GM12873 (cell line): ENCODE results near the gene B3GNT4.

ENCODE experiments used
- TF ChIP-seq, protein P1 (sequence below): IDR thresholded peaks from 2 replicates; pipeline ENCODE4 v1.5.1; 2012; ENCODE audit warnings: low read depth, mild to moderate bottlenecking, moderate library complexity, low read length, control low read depth; ENCODE audit not compliant: insufficient read depth; ENCODE audit errors: missing control alignments

Gene B3GNT4

DNA sequence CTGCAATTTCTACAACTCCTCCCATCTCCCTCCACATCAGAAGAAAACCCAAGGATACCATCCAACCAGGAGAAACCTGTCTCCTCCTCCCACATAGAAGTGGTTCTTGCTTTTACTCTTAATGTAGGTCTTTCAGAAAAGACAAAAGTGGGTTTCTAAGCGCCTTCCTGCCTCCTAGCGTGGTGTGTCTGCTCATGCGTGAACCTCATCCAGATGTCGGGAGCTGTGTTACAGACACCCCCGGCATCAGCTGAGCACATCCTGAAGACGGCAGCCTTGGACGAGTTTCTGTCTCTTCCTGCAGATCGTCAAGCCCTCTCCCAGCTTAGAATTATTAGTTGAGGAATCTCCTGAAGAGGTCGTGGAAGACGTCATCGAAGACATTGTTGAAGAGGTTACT, 11.1 kb upstream of the B3GNT4 start:
- TF ChIP-seq, protein P1, sequence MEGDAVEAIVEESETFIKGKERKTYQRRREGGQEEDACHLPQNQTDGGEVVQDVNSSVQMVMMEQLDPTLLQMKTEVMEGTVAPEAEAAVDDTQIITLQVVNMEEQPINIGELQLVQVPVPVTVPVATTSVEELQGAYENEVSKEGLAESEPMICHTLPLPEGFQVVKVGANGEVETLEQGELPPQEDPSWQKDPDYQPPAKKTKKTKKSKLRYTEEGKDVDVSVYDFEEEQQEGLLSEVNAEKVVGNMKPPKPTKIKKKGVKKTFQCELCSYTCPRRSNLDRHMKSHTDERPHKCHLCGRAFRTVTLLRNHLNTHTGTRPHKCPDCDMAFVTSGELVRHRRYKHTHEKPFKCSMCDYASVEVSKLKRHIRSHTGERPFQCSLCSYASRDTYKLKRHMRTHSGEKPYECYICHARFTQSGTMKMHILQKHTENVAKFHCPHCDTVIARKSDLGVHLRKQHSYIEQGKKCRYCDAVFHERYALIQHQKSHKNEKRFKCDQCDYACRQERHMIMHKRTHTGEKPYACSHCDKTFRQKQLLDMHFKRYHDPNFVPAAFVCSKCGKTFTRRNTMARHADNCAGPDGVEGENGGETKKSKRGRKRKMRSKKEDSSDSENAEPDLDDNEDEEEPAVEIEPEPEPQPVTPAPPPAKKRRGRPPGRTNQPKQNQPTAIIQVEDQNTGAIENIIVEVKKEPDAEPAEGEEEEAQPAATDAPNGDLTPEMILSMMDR = no peak

DNA sequence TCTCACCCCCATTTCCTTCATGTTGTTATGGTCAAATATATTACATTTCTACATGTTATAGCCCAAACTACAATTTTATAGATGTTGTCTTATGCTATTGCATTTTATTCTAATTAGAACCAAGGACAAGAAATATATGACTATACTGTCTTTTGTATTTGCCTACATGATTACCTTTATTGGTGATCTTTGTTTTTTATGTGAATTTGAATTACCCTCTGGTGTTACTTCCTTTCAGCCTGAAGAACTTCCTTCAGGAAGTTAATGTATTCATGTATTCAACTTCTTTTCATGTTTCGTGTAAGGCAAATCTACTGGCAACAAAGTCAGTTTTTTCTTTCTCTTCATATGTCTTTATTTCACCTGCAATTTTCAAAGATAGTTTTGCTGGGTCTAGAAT, 8.7 kb upstream of the B3GNT4 start:
- TF ChIP-seq, protein P1 = no peak

GRCh38 chr12:122195405-122195804, 8.1 kb upstream of the B3GNT4 start:
- TF ChIP-seq, protein P1 = no peak

- TF ChIP-seq, protein P1 = no peak
Observed at GRCh38 chr12:122197612-122197966, 5.9 kb upstream of the B3GNT4 start.

DNA sequence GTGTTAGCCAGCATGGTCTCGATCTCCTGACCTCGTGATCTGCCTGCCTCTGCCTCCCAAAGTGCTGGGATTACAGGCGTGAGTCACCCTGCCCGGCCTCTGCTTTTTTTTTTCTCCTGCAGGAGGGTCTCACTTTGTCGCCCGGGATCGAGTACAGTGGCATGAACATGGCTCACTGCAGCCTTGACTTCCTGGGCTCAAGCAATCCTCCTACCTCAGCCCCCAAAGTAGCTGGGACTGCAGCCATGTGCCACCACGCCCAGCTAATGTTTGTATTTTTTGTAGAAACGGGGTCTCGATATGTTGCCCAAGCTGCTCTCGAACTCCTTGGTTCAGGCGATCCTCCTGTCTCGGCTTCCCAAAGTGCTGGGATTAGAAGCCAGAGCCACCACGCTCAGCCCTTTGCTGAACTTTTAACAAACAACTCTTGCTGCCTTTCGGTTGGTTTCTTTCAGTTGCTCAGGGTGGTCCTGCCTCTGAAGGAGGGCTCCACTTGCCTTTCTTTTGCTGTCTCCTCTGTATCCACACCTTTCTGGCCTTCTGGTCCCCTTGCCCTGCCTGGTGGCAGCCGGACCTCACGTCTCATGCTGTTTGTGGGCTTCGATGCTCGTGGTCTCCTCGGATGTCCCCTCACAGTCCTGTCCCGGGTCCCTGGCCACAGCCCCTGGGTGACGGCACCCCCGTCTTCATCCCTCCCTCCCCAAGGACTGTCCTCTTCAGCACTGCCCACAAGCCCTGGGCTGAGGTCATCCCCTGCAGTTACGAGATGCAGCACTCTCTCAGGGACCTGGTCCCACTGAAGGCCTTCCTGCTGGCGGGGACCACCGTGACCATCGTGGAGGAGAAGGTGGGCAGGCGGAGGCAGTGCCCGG, 3.8 kb upstream of the B3GNT4 start:
- TF ChIP-seq, protein P1 = no peak

GRCh38 chr12:122200541-122201175, 2.9 kb upstream of the B3GNT4 start:
- TF ChIP-seq, protein P1 = no peak

GRCh38 chr12:122201381-122201780, 2.1 kb upstream of the B3GNT4 start:
- TF ChIP-seq, protein P1 = no peak
